ENCODE results near the gene BDNF. TPM values are rescaled to one million over a fixed set of nuclear protein-coding genes. Genes with fewer than 3 reads are reported as not detected.

BDNF gene
- total and polyA plus RNA-seq, 4 donors, result 0.03 to 0.28 (median 0.07) TPM

- H3K9me3 ChIP-seq (ENCODE audit: control insufficient read depth in 4 of 4, low read length in 3 of 4), result no peaks in the 10 kb centered on the region
- DNase-seq (ENCODE audit: low spot score), result no peak
- H3K27ac ChIP-seq (ENCODE audit: low read depth in 1 of 2, low read length in 2 of 2), result no peak overlapping the region
- H3K4me1 ChIP-seq (ENCODE audit: control insufficient read depth in 4 of 4, insufficient read depth in 4 of 4, low read length in 3 of 4), result no peaks in the 10 kb centered on the region
- H3K9ac ChIP-seq (ENCODE audit: low read depth in 1 of 2, low read length in 2 of 2), result no peak overlapping the region
- no peaks in the 10 kb centered on the region for H3K27me3 ChIP-seq (ENCODE audit: control insufficient read depth in 4 of 4, insufficient read depth in 4 of 4, low read length in 3 of 4)
- 90% methylated on average over 12 of the region's 12 CpGs for WGBS
- TF ChIP-seq HNF4G (IDR thresholded peaks at IDR 0.05), result no peak
- TF ChIP-seq EGR1 (IDR thresholded peaks at IDR 0.05; ENCODE audit: low read depth in 2 of 2), result no peak
- no peak for TF ChIP-seq TAF1 (conservative IDR thresholded peaks at IDR 0.05)
- no peak for TF ChIP-seq MAX (IDR thresholded peaks at IDR 0.05)
- TF ChIP-seq NR2F2 (IDR thresholded peaks at IDR 0.05), result no peak
- no peak for TF ChIP-seq CTCF (IDR thresholded peaks at IDR 0.05; ENCODE audit: low read depth, low read length, missing input control)
- TF ChIP-seq, protein P1, sequence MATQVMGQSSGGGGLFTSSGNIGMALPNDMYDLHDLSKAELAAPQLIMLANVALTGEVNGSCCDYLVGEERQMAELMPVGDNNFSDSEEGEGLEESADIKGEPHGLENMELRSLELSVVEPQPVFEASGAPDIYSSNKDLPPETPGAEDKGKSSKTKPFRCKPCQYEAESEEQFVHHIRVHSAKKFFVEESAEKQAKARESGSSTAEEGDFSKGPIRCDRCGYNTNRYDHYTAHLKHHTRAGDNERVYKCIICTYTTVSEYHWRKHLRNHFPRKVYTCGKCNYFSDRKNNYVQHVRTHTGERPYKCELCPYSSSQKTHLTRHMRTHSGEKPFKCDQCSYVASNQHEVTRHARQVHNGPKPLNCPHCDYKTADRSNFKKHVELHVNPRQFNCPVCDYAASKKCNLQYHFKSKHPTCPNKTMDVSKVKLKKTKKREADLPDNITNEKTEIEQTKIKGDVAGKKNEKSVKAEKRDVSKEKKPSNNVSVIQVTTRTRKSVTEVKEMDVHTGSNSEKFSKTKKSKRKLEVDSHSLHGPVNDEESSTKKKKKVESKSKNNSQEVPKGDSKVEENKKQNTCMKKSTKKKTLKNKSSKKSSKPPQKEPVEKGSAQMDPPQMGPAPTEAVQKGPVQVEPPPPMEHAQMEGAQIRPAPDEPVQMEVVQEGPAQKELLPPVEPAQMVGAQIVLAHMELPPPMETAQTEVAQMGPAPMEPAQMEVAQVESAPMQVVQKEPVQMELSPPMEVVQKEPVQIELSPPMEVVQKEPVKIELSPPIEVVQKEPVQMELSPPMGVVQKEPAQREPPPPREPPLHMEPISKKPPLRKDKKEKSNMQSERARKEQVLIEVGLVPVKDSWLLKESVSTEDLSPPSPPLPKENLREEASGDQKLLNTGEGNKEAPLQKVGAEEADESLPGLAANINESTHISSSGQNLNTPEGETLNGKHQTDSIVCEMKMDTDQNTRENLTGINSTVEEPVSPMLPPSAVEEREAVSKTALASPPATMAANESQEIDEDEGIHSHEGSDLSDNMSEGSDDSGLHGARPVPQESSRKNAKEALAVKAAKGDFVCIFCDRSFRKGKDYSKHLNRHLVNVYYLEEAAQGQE (IDR thresholded peaks at IDR 0.05), result no peak
- no peak for TF ChIP-seq ATF3 (IDR thresholded peaks at IDR 0.05)
- TF ChIP-seq JUND (IDR thresholded peaks at IDR 0.05), result no peak
- no peak for TF ChIP-seq RAD21 (IDR thresholded peaks at IDR 0.05)
- no peak for TF ChIP-seq FOXA2 (IDR thresholded peaks at IDR 0.05)
- no peak for TF ChIP-seq YY1 (IDR thresholded peaks at IDR 0.05)
- TF ChIP-seq GABPA (IDR thresholded peaks at IDR 0.05 in 1 of 2, conservative IDR thresholded peaks at IDR 0.05 in 1 of 2), result no peak
- no peak for TF ChIP-seq SP1 (IDR thresholded peaks at IDR 0.05)
- no peak for TF ChIP-seq RXRA (IDR thresholded peaks at IDR 0.05)
- no peak for TF ChIP-seq HNF4A (conservative IDR thresholded peaks at IDR 0.05)
- TF ChIP-seq FOXA1 (IDR thresholded peaks at IDR 0.05), result no peak
- TF ChIP-seq ZBTB33 (IDR thresholded peaks at IDR 0.05), result no peak
- H3K4me3 ChIP-seq (ENCODE audit: low read depth in 1 of 3, low read length in 3 of 3), result no peak overlapping the region
- H3K36me3 ChIP-seq (ENCODE audit: control insufficient read depth in 4 of 4, insufficient read depth in 3 of 4, low read depth in 1 of 4, low read length in 3 of 4), result no peaks in the 10 kb centered on the region
Measured at GRCh38 chr11:27656806-27657483, 43.3 kb downstream of the BDNF start.

Data from liver (tissue), 9 donors.